GM18498 (cell line): ENCODE results near the gene NLRP14.
A peak's percentile ranks its signal among the peaks of the same experiment; 100 is the strongest.

ENCODE experiments used
- ATAC-seq: cut with Tn5 transposase; IDR thresholded peaks from one replicate; pipeline ENCODE4 v1.9.1; 2021; ENCODE audit warnings: mild to moderate bottlenecking, moderate library complexity; ENCODE audit not compliant: unreplicated experiment

NLRP14 gene

DNA sequence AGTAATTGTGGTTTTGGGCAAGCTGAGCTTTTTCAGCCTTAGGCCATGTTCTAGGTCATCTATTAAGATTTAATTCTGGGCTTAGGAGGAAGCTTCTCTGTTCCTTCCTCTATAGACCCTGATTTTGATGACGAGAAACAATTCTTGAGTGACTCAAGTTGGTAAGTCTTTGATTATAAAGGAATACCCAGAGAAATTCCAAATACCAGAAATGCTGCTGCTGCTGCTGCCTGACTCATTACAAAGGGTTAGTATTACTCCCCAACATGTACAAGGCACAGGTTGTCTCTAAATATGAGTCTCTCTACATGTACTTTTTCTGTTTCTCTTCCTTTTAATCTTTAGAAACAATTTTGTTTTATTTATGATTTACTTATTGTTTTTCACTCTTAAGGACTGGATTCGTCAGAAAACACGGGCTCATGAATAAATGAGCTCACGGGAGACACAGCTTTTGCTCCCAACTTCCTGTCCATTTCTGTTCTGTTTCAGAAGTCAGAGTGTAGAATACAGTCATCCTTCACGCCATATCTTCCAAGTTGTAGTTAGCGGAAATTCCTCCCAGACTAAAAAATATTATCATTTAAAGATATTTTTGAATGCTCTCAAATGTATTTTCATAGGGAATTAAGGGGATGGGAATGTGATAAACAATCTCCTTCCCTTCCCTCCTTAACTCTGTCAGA lies 36.7 kb downstream of the NLRP14 start:
- no peak for ATAC-seq

GRCh38 chr11:7057641-7058040 lies 37.4 kb downstream of the NLRP14 start:
- ATAC-seq = no peak

GRCh38 chr11:7060868-7061267 lies 40.6 kb downstream of the NLRP14 start:
- ATAC-seq = no peak

GRCh38 chr11:7062534-7062933 lies 42.3 kb downstream of the NLRP14 start:
- no peak for ATAC-seq

GRCh38 chr11:7072401-7073028 lies 52.2 kb downstream of the NLRP14 start:
- ATAC-seq = no peak

GRCh38 chr11:7077101-7077500 lies 56.8 kb downstream of the NLRP14 start:
- no peak for ATAC-seq

DNA sequence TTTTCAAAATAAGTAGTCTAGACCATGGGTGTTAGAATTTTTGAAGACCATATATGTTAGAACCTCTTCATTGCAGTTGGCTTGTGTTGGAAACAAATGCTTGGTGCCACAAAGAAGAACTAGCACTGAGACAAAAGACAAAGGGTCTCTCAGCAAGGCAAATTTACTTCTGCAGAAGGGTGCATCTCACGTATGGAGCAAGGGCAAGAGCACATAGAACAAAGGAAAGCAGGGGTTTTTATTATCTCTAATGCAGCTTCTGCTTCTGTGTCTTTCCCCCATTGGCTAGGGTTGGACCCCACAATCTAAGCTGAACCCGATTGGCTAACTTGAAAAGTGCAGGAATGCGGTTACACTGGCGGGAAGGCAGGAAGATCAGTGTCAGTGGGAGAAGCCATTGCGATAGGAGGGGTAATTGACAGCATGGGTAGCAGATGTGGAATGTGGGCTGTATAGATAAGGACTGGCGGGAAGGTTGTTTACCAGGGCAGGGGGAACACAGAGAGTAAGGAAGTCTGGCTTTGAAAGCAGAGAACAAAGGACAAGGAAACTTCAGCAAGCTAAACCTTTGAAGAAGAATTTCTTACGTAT lies 59.4 kb downstream of the NLRP14 start:
- ATAC-seq = no peak

DNA sequence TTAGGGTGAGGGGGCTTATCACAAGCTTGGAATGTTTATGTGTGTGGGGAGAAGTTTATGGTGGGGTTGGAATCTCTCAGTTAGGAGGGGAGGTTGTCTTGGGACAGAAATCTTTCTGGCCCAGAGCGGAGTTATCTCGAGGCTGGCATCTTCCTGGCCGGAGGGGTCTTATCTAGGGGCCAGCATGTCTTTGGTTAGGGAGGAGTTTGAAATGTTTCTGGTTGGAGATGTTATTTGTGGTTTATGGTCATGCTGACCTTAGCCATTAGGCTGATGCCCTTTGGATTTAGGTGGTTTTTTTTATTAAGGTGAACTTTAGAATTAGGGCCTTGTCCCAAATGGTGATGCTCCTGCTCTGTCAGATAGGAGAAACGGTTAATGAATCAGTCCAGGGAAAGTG lies 60.6 kb downstream of the NLRP14 start:
- no peak for ATAC-seq

DNA sequence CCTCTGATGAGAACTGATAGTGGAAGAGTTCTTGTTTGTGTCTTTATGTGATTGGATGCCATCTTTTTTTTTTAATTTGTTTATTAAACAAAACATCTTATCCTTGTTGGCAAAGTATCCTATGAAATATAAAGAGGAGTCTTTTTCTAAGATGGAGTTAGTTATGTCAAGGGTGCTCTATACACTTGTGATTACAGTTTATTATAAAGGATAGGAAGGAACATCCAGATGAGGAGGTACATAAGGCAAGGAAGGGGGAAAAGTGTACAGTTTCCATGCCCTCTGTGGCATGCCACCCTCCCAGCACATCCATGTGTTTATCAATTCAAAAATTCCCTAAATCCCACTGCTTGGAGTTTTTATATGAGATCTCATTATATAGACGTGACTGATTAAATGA lies 61.2 kb downstream of the NLRP14 start:
- no peak for ATAC-seq

GRCh38 chr11:7088921-7089320 lies 68.6 kb downstream of the NLRP14 start, which contains the start of gene RBMXL2:
RBMXL2 (plus strand) TSS chr11:7088998; CDS start chr11:7089121, 123 bp downstream.
- no peak for ATAC-seq

- no peak for ATAC-seq
Measured at GRCh38 chr11:7089328-7090251, 69.3 kb downstream of the NLRP14 start.

DNA sequence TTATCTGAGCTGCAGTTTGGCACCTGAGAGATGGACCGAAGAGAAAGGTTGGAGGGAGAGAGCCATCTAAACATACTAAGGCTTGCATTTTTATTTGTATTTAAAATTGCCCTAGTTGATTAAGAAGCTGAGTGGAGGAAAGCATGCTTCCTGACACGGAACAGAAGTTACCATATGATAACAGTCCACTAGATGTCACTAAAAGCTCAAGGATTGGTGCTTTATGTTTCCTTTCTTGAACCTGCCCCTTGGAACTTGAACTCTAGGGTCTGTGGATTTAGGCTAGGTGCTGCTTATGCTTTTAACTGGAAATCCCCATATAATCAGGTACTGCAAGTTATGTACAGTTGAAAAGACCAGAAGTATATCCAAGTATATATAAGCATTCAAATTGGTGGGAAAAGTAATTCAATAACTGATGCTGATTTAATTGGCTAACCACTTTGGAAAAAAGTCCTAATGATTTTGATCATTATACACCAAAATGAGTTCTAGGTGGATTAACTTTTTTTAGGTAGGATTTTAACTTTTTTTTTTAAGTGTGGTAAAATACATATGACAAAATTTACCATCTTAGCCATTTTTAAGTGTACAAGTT lies 78.1 kb downstream of the NLRP14 start:
- peak; percentile 66 for ATAC-seq

- no peak for ATAC-seq
Measured at GRCh38 chr11:7115780-7116179, 95.5 kb downstream of the NLRP14 start.

DNA sequence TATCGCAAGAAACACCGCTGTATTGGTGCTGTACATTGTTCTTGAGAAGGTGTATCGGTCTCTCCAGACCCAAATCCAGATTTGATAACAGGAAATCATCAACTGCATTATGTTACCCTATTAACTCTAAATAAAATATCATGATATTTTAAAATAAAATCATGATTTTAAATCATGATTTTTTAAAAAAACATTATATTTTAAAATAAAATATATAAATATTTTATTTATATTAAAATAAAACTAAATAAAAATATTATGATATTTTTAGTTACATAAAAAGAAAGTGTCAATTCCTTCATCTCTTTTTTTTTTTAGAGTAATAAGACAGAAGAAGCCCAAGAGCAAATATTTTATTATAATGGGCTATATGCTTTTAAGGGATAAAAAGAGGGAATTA lies 96.1 kb downstream of the NLRP14 start:
- ATAC-seq = no peak
